ENCODE data around the gene LYST.

GRCh38 chr1:235637756-235638534 is 228.8 kb downstream of the LYST start:
- TF ChIP-seq, protein P1, sequence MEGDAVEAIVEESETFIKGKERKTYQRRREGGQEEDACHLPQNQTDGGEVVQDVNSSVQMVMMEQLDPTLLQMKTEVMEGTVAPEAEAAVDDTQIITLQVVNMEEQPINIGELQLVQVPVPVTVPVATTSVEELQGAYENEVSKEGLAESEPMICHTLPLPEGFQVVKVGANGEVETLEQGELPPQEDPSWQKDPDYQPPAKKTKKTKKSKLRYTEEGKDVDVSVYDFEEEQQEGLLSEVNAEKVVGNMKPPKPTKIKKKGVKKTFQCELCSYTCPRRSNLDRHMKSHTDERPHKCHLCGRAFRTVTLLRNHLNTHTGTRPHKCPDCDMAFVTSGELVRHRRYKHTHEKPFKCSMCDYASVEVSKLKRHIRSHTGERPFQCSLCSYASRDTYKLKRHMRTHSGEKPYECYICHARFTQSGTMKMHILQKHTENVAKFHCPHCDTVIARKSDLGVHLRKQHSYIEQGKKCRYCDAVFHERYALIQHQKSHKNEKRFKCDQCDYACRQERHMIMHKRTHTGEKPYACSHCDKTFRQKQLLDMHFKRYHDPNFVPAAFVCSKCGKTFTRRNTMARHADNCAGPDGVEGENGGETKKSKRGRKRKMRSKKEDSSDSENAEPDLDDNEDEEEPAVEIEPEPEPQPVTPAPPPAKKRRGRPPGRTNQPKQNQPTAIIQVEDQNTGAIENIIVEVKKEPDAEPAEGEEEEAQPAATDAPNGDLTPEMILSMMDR (conservative IDR thresholded peaks at IDR 0.05; ENCODE audit: low read length) = no peak
- TF ChIP-seq EZH2phosphoT487 (IDR thresholded peaks at IDR 0.05; ENCODE audit: borderline replicate concordance, low read depth, low read length) = no peak

All from OCI-LY7 (cell line).